Islet of Langerhans (tissue), 1 donor: ENCODE measurements around the gene MRGPRE.
"Not testable (repeated sequence)": the region's sequence is repeated elsewhere in the genome, so short reads cannot be mapped to it uniquely, and the experiment has no call there.

Experiments used
- FAIRE-seq: peaks from one replicate; lab custom pipeline; 2011; peaks lifted over from hg19 to GRCh38; lab: Jason Lieb, UNC

The MRGPRE gene, protein sequence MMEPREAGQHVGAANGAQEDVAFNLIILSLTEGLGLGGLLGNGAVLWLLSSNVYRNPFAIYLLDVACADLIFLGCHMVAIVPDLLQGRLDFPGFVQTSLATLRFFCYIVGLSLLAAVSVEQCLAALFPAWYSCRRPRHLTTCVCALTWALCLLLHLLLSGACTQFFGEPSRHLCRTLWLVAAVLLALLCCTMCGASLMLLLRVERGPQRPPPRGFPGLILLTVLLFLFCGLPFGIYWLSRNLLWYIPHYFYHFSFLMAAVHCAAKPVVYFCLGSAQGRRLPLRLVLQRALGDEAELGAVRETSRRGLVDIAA

DNA sequence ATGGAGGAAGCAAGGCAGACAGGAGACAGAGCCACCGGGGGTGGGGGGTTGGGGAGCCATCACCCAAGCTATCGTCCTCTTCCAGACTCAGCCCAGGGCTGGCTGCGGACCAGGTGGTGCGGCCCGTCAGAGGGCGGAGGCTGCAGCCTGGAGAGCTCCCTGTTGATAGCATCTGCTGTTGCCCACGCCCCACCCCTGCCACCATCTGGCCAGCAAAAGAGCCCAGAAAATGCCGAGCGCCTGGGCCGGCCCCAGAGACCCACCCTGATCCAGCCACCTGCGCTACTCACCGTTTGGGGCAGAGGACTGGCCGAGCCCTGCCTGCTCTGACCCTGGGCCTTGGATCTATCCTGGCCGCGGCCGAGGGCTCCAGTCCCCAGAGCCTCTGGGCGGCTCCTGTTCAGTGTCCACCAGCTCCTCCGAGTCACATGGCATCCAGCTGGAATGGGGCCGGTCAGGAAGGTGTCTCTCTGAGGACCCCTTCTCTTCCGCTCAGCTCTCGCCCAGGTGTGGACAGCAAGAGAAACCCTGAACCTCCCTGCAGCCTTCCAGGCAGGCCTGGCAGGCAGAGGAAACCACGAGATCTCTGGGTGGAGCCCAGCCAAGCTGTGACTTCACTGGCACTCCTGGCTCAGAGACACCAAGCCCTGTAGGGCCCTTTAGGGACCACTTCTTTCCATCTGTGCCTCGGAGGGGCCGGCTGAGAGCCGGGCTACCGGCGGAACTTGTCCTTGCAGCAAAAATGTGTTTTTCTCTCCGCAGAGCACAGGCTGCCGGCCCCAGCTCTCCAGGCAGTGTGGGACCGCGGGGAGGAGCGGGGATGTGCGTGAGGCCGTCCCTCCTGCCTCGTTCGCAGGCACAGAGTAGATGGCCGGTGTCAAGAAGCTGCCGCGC, at the start of gene MRGPRE:
MRGPRE (minus strand) TSS at position 567 of the 894 bp plus-strand sequence. CDS start 3,618 bp downstream, outside the sequence.
- no peak for FAIRE-seq

DNA sequence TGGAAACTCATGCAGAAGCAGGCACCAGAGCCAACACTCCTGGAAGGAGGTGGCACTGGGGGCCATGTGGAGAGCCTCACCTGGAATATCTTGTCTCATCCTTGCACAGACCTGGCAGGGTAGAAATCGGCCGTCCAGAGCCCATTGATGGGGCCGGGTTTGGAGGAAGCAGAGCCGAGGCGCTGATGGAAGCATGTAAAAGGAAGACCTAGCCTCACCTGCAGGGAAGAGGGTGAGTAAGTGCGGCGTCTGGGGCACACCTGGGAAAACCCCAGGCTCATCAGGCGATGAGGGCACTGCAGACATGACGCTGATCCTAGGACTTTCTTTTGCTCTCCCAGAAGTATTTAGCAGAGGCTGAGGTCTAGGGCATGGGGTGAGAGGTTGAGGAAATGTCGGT, 48.9 kb upstream of the MRGPRE start:
- FAIRE-seq, result not testable (repeated sequence)

DNA sequence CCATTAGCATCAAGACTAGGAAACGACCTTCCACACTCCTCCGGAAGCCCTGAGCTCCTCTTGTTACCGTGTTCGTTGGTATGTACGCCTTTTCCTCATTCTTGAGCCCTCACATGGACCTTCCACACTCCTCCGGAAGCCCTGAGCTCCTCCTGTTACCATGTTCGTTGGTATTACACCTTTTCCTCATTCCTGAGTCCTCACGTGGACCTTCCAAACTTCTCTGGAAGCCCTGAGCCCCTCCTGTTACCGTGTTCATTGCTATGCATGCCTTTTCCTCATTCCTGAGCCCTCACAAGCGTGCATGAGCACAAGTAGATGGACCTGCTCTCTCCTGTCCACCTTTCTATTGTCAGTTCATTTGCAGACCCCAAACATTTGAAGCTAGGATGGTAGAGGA, 48.4 kb upstream of the MRGPRE start:
- FAIRE-seq, result not testable (repeated sequence)

DNA sequence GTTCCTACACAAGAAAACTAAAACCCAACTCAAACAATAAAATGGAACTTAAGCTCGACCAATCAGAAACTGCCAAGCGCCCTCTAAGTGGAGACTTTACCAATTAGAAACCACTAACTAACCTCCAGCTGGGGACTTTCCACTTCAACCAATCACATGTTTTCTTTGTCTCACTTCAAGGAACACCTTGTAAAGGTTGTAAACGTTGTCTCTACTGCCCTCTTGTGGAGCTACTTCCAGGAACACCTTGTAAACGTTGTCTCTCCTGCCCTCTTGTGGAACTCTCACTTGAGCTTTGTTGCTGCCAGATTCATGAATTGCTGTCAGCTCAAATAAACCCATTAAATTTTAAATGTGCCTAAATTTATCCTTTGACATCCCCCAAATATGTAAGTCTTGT, 46.7 kb upstream of the MRGPRE start:
- FAIRE-seq, result peak; percentile 62

DNA sequence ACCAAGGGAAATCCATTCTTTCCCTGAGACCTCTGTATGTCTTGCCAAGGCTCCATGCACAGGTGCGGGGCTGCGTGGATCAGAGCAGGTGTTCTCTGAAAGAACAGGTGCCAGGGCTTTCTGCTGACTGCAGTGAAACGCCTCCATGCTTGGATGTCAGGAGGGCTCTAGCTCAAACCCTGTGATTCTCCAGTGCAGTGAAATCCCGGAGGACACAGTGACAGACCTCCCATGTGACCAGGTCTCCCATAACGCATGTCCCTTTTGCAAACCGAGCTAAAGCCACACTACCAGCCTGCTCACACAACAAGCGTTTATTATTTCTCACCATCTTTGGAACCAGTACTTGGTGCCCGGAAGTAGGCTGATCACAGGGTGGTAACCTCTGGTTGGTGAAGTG, 41.4 kb upstream of the MRGPRE start:
- not testable (repeated sequence) for FAIRE-seq

DNA sequence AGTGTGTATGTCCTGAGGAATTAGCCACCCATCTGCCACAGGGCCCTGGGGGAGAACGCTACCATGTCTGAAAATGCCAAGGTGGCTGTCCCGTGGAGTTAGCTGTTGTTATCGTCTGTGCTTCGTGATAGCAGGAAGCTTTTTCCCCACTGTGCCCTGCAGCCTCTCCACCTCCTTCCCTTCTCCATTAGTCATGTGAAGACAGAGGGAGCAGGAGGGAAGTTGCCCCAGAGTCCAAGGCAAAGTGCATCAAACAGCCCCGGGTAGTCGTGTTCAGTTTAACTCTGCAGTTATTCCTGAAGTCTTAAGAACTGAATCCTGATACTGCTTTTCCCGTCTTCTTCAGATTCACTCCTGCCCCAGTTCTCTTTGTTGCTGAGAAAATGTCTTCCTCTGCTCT, 30.3 kb upstream of the MRGPRE start:
- not testable (repeated sequence) for FAIRE-seq

DNA sequence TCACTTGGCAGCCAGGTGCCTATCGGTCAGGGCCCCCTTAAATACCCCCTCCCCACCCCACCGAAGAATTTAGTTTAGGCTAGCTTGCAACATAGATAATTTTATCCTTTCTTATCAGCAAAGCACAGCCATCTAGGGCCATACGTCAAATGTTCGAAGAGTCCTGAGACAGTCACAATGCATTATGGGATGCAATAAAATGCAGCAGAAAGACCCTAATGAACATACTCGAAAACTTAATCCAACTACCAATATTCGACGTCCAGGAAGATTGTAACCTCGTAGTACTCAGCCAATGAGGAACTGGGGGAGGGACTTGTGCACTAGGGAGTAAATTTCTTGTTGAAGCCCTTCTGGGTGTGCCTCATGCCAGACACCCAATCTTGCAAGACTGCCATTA, 29.6 kb upstream of the MRGPRE start:
- FAIRE-seq, result not testable (repeated sequence)

DNA sequence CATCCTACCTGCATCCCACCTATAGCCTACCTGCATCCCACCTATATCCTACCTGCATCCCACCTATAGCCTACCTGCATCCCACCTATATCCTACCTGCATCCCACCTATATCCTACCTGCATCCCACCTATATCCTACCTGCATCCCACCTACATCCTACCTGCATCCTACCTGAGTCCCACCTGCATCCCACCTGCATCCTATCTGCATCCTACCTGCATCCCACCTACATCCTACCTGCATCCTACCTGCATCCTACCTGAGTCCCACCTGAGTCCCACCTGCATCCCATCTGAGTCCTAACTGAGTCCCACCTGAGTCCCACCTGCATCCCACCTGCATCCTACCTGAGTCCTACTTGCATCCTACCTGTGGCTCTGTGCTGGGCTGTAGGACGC, 25.3 kb upstream of the MRGPRE start:
- not testable (repeated sequence) for FAIRE-seq

DNA sequence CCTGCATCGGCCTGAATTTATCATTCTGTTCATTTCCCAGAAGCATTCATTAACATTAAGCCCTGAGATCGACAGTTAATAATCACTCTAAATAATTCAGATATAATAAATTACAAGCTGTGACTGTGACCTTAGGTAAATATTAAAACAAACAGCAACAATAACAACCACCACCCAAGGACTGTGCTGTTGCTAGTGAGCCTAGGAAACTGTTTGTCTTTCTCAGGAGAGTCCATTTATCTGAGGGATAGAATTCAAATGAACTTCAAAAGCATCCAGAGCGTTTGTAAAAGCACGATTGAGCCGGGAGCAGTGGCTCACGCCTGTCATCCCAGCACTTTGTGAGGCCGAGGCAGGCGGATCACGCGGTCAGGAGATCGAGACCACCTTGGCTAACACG, 23.0 kb upstream of the MRGPRE start:
- peak; percentile 97 for FAIRE-seq

DNA sequence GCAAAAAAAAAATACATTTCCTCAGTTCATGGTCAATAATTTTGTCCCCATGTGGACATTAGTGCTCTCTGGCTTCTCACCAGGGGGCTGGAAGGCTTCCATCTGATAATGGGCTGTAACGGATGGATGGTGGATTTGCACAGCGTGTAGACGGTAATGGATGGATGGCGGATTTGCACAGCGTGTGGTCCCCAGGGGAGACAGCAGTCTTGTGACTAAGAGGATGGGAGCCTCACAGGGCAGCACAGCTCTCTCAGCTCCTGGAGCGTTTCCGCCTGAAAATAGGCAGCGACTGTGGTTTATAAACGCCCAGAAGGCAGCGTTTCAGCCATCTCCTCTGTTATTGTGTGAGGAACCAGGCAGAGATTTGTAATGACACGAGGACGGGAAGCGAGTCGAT, 22.6 kb upstream of the MRGPRE start:
- not testable (repeated sequence) for FAIRE-seq

DNA sequence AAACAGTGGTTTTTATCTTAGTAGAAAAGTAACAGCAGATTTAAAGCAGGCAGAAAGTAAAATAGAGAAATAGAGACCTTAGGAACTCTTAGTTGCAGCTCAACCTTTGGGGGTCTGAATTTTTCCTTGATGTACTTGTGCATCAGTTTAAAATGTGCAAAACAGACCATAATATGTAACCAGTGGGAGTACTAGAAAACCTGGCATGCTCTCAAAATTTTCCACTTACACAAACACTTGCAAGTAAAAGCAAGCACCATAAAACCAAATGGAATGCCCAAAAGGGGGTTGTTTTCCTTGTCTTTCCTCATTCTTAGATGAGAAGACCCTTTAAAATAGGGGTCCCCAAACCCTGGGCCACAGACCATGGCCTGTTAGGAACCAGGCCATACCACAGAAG, 12.9 kb upstream of the MRGPRE start:
- no peak for FAIRE-seq

DNA sequence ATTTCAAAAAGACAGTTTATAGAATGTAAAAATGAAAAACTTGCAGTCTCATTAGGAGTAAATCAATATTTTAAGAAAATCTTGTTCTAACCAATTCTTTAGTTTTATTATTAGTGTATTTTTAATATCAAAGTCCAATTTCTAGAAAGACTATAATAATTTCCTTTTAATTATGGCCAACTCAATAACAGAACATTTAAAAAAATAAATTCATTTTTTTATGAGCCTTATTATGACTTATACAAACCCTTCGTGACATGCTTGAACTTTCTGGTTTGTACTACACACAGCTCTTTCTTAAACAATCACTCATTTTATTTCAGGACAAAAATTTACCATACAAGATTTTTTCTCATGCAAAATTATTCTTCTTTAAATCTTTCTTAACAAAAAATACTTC, 11.7 kb upstream of the MRGPRE start:
- no peak for FAIRE-seq

DNA sequence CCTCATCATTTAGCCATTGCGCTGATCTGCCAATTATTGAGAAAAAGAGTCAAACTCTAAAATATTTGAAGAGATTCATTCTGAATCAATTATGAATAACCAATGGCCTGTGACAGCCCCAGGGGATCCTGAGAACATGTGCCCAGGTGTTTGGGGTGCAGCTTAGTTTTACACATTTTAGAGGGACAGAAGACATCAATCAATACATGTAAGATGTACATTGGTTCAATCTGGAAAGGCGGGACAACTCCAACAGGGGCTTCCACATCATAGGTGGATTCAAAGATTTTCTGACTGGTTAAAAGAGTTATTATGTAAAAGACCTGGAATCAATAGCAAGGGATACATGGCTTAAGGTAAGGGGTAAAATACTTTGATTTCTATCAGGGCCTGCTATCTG, 4.9 kb upstream of the MRGPRE start:
- no peak for FAIRE-seq

DNA sequence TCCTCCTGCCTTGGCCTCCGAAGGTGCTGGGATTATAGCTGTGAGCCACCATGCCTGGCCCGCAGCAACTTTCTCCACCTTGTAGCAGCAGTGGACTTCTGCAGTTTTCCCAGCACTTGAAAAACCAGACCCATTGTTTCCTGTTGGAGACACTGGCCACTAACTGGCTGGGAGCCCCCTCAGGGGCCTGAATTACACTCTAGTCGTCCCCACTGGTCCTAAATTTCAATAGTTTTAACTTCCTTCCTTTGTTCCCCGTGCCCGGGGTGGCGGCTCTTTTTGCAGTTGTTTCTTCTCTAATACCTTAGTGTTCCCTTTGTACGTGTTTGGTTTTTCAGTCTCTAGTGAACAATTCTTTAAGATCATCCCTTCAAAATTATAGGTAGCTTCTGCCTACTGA, 2.6 kb upstream of the MRGPRE start:
- no peak for FAIRE-seq

DNA sequence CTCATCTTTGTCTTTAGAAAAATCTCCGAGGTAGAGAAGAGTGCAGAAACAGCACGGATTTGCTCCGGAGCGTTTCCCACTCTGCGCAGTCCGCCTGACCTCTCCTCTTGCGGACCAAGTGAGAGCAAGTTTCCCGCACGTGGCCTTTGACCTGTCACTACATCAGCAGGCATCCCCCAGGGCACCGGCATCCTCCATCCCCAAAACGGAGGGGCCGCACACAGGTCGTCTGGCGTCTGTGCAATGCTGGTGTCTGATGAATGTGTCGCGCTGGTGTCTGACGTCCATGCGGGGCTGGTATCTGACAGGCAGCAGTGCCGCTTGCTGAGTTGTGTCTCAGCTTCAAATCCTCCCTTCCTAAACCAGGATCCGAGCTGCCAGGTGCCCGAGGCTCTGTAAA, 739 bp upstream of the MRGPRE start:
- FAIRE-seq, result no peak

DNA sequence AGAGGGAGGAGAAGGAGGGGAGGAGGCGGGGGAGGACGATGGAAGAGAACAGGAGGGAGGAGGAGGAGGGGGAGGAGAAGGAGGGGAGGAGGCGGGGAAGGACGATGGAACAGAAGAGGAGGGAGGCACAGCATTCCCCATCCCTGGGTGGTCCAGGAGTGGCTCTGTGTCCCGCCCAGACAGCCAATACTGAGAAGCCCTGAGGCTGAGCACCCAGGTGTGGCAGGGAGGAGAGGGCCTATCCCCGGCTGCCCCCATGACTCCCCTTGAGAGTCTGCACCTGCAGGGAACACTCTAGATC, 717 bp downstream of the MRGPRE start:
- FAIRE-seq, result no peak

DNA sequence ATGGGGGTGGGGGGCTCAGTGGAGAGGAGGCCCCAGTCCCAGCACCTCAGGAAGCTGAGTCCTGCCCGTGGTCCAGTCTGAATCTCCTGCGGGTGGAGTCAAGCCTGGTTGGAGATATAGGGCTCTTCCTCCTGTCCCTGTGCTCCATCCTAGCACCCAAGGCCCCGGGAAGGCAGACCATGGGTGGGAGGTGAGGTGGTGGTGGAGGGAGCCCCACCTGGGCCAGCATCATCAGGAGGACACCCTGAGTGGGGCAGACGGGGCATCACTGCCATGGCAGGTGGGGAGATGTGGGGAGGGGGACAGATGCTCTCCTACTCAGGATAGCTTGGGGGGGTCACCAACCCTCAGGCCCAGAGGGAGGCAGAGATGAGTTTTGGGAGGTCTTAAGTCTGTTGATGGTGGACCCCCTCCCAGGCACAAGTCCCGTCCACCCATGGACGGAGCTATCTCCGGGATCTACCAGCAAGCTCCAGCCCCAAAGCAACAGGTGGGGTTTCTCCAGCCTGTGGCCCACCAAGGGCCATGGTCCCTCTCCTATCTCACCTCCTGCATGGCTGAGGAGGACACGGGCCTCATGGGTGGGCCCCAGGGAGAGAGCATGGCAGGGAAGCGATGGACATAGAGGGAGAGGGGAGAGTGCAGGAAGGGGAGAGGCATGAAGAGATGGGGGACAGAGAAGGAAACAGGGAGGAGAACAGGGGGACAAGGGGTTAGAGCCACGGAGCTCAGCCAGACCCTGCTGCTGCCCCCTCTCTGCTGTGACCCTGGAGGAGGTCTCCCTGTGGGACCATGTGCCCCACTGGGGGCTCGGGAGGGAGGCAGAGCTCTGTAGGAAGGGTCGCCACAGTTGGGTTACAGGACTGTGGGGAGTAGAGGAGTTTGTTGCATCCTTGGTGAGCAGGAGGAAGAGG, 1.3 kb downstream of the MRGPRE start:
- no peak for FAIRE-seq

DNA sequence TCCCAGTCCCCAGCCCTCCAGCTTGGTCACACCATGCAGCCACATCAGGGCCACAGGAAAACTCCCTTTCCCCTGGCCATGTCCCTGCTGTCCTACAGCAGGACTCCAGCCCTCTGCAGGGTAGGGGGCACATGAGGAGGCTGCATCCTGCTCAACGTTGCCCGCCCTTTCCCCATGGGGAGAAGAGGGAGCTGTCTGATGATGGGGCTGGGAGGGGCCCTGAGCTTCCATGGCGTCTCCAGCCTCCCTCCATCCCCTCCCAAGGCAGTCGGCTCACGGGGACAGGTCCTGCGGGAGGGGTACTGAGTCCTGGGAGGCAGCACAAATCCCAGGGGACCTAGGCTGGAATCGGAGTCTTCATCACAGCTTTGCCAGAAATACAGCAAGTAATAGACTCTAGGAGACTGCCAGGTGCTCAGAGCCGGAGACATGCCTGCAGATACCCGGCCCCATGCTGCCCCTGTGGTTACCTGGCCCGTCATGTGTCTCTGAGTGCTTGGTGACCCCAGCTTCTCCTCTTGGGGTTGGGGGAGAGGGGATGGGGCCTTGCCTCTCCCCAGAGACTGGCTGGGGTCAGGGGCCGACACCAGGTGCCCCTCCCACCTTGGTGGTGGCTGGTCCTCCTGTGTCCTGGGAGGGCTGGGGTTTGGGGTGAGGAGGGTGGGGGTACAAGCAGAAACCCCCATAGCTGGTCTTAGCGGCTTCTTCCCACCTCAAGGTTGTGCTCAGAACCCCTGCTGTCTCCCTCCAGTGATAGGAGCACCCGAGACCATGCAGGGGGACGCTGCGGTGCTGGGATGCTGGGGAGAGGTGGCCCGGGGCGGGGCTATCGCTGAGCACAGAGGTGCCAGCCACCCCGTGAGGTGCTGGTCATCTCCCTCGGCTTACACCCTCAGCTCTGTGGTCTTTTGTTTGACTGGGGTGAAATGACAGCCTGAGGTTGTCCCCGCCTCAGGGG, 2.3 kb downstream of the MRGPRE start:
- FAIRE-seq, result no peak

DNA sequence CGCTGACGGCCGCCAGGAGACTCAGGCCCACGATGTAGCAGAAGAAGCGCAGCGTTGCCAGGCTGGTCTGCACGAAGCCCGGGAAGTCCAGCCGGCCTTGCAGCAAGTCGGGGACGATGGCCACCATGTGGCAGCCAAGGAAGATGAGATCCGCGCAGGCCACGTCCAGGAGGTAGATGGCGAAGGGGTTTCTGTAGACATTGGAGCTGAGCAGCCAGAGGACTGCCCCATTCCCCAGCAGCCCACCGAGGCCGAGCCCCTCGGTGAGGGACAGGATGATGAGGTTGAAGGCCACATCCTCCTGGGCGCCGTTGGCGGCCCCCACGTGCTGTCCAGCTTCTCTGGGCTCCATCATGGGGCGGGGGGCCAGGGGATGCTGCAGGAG, 3.8 kb downstream of the MRGPRE start:
- no peak for FAIRE-seq

DNA sequence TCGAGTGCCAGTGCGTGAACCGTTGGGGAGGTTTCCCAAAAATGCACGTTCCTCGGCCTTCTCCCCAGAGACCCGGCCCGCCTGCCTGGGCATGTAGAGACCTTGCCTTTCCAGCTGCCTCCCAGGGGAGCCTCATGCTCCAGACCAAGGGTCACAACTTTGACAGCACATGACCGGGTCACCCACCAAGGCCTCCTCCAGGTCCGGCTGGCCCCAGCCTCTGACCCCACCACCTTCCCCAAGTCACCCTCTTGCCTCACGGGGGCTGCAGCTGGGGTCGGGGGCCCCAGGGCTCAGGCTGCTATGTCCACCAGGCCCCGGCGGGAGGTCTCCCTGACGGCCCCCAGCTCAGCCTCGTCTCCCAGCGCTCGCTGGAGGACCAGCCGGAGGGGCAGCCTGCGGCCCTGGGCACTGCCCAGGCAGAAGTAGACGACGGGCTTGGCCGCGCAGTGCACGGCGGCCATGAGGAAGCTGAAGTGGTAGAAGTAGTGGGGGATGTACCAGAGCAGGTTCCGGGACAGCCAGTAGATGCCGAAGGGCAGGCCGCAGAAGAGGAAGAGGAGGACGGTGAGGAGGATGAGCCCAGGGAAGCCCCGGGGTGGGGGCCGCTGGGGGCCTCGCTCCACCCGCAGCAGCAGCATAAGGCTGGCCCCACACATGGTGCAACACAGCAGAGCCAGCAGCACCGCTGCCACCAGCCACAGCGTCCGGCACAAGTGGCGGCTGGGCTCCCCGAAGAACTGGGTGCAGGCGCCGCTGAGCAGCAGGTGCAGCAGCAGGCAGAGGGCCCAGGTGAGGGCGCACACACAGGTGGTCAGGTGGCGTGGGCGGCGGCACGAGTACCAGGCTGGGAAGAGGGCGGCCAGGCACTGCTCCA, 4.4 kb downstream of the MRGPRE start:
- FAIRE-seq, result no peak
